ENCODE measurements around the gene MOBP. TPM values are rescaled to one million over a fixed set of nuclear protein-coding genes. Genes with fewer than 3 reads are reported as not detected.

The MOBP gene
- polyA plus RNA-seq, 3 donors, result not detected

GRCh38 chr3:39491733-39492350 is 24.4 kb downstream of the MOBP start:
- H4K20me1 ChIP-seq (ENCODE audit: insufficient read depth, low read length), result no peaks in the 10 kb centered on the region
- H3K27ac Mint-ChIP-seq, result no peak overlapping the region
- no peak overlapping the region for H3K9ac ChIP-seq (ENCODE audit: insufficient read depth, low read length, poor library complexity, severe bottlenecking)
- H3K4me3 ChIP-seq (replicated peaks in 1 of 3; ENCODE audit: low read depth in 2 of 3, low read length in 3 of 3), result no peak overlapping the region
- H3K4me3 Mint-ChIP-seq, result no peak overlapping the region
- peaks cover 0 to 3% (median 0%) of the 10 kb centered on the region in 7 donors for H3K9me3 Mint-ChIP-seq
- H3K27ac ChIP-seq (ENCODE audit: low read depth in 1 of 2, low read length in 2 of 2), result no peak overlapping the region
- intact Hi-C loops (cut with micrococcal nuclease), result no loop called here
- H3K4me2 ChIP-seq (replicated peaks; ENCODE audit: extremely low read depth, low read length, poor library complexity, severe bottlenecking), result no peak overlapping the region
- H3K36me3 Mint-ChIP-seq, result no peaks in the 10 kb centered on the region
- no peaks in the 10 kb centered on the region for H3K79me2 ChIP-seq (ENCODE audit: insufficient read depth, low read length)
- 100% methylated on average over 2 of the region's 3 CpGs for WGBS (ENCODE audit: insufficient coverage)
- no peaks in the 10 kb centered on the region for H3K36me3 ChIP-seq (replicated peaks in 1 of 2; ENCODE audit: control insufficient read depth in 1 of 2, insufficient read depth in 2 of 2, low read length in 2 of 2)
- no peaks in the 10 kb centered on the region for H3K9me3 ChIP-seq (replicated peaks in 1 of 2; ENCODE audit: control insufficient read depth in 1 of 2, insufficient read depth in 1 of 2, low read length in 2 of 2)
- H3K27me3 ChIP-seq (ENCODE audit: control insufficient read depth in 2 of 2, insufficient read depth in 2 of 2, low read length in 2 of 2), result peaks cover 0 to 3% of the 10 kb centered on the region in 2 donors
- no peaks in the 10 kb centered on the region for H3K4me1 Mint-ChIP-seq
- DNase-seq, result no peak
- no peak for TF ChIP-seq CTCF (IDR thresholded peaks at IDR 0.05)
- H3K4me1 ChIP-seq (ENCODE audit: control insufficient read depth in 1 of 2, insufficient read depth in 2 of 2, low read length in 2 of 2), result no peaks in the 10 kb centered on the region
- H2AFZ ChIP-seq (ENCODE audit: insufficient read depth, low read depth, low read length, poor library complexity, severe bottlenecking), result no peak overlapping the region
- H3K27me3 Mint-ChIP-seq (ENCODE audit: low read depth in 3 of 3), result peaks cover 2 to 9% (median 5%) of the 10 kb centered on the region in 3 donors

GRCh38 chr3:39494781-39495180 is 27.3 kb downstream of the MOBP start:
- Histone ChIP-seq H3K9ac (ENCODE audit: insufficient read depth, low read length, poor library complexity, severe bottlenecking) (no peak overlapping the region), H3K36me3 (replicated peaks in 1 of 2; ENCODE audit: control insufficient read depth in 1 of 2, insufficient read depth in 2 of 2, low read length in 2 of 2) (no peaks in the 10 kb centered on the region), H3K4me3 (replicated peaks in 1 of 3; ENCODE audit: low read depth in 2 of 3, low read length in 3 of 3) (no peak overlapping the region), H3K27me3 (ENCODE audit: control insufficient read depth in 2 of 2, insufficient read depth in 2 of 2, low read length in 2 of 2) (peaks cover 3 to 14% of the 10 kb centered on the region in 2 donors), H4K20me1 (ENCODE audit: insufficient read depth, low read length) (no peaks in the 10 kb centered on the region), H3K79me2 (ENCODE audit: insufficient read depth, low read length) (no peaks in the 10 kb centered on the region), H2AFZ (ENCODE audit: insufficient read depth, low read depth, low read length, poor library complexity, severe bottlenecking) (no peak overlapping the region), H3K4me2 (replicated peaks; ENCODE audit: extremely low read depth, low read length, poor library complexity, severe bottlenecking) (no peak overlapping the region), H3K9me3 (replicated peaks in 1 of 2; ENCODE audit: control insufficient read depth in 1 of 2, insufficient read depth in 1 of 2, low read length in 2 of 2) (no peaks in the 10 kb centered on the region), H3K4me1 (ENCODE audit: control insufficient read depth in 1 of 2, insufficient read depth in 2 of 2, low read length in 2 of 2) (no peaks in the 10 kb centered on the region), H3K27ac (ENCODE audit: low read depth in 1 of 2, low read length in 2 of 2) (no peak overlapping the region)
- TF ChIP-seq CTCF (IDR thresholded peaks at IDR 0.05), result no peak
- H3K27me3 Mint-ChIP-seq (ENCODE audit: low read depth in 3 of 3), result peaks cover 12 to 18% (median 16%) of the 10 kb centered on the region in 3 donors
- H3K9me3 Mint-ChIP-seq, result peaks cover 0 to 3% (median 0%) of the 10 kb centered on the region in 7 donors
- no peaks in the 10 kb centered on the region for H3K36me3 Mint-ChIP-seq
- no peaks in the 10 kb centered on the region for H3K4me1 Mint-ChIP-seq
- no peak for DNase-seq
- H3K27ac Mint-ChIP-seq, result no peak overlapping the region
- no CpG with 5 or more reads among the region's 4 CpGs for WGBS (ENCODE audit: insufficient coverage)
- intact Hi-C loops (cut with micrococcal nuclease), result no loop called here
- no peak overlapping the region for H3K4me3 Mint-ChIP-seq

Measured in CD14-positive monocyte (primary cell).